Stimulated activated naive B cell treated with anti-CD40 and anti-IgM and Interleukin-4, amounts not matched to agents 10 μg/mL and 1 μg/mL and 100 μg/mL, for 72 hours (primary cell): ENCODE results near the gene FAM83E.

Experiments used
- ATAC-seq, 2 donors: fragments of 150-1000 bp; cut with Tn5 transposase; replicated peaks; 2 replicates each; pipeline ENCODE4 v1.10.0; 2021; ENCODE audit warnings: moderate library complexity in 1 of 2
- DNase-seq: peaks from one replicate; pipeline ENCODE4 v3.0.0; 2021
- H3K27ac Mint-ChIP-seq: one replicate; pipeline ENCODE4 v1.8.0; 2022; ENCODE audit warnings: mild to moderate bottlenecking, mixed read lengths
- H3K27me3 Mint-ChIP-seq, 2 donors: one replicate each; pipeline ENCODE4 v1.8.0; 2022; ENCODE audit warnings: mixed read lengths in 2 of 2
- H3K36me3 Mint-ChIP-seq, 2 donors: one replicate each; pipeline ENCODE4 v1.8.0; 2022; ENCODE audit warnings: mixed read lengths in 2 of 2, mild to moderate bottlenecking in 1 of 2
- H3K4me1 Mint-ChIP-seq, 2 donors: one replicate each; pipeline ENCODE4 v1.8.0; 2022; ENCODE audit warnings: mixed read lengths in 2 of 2, mild to moderate bottlenecking in 1 of 2
- H3K4me3 Mint-ChIP-seq, 2 donors: one replicate each; pipeline ENCODE4 v1.8.0; 2022; ENCODE audit warnings: mild to moderate bottlenecking in 2 of 2, mixed read lengths in 2 of 2, moderate library complexity in 1 of 2
- H3K9me3 Mint-ChIP-seq, 2 donors: one replicate each; pipeline ENCODE4 v1.8.0; 2022; ENCODE audit warnings: mixed read lengths in 2 of 2, mild to moderate bottlenecking in 1 of 2

The FAM83E gene

GRCh38 chr19:48573163-48573505 is 41.7 kb downstream of the FAM83E start:
- no peaks in the 10 kb centered on the region for H3K4me1 Mint-ChIP-seq
- H3K27ac Mint-ChIP-seq: no peak overlapping the region
- no peaks in the 10 kb centered on the region for H3K36me3 Mint-ChIP-seq
- H3K4me3 Mint-ChIP-seq: no peak overlapping the region
- DNase-seq (no peak), ATAC-seq (no peak)
- no peaks in the 10 kb centered on the region for H3K9me3 Mint-ChIP-seq
- peaks cover 16 to 17% of the 10 kb centered on the region in 2 donors for H3K27me3 Mint-ChIP-seq

- ATAC-seq (no peak), DNase-seq (no peak)
- H3K4me1 Mint-ChIP-seq: no peaks in the 10 kb centered on the region
- H3K4me3 Mint-ChIP-seq: no peak overlapping the region
- H3K9me3 Mint-ChIP-seq: no peaks in the 10 kb centered on the region
- no peaks in the 10 kb centered on the region for H3K36me3 Mint-ChIP-seq
- no peak overlapping the region for H3K27ac Mint-ChIP-seq
- H3K27me3 Mint-ChIP-seq: peaks cover 27 to 32% of the 10 kb centered on the region in 2 donors
Observed at GRCh38 chr19:48571378-48572162, 43.3 kb downstream of the FAM83E start.

GRCh38 chr19:48569814-48570213 is 45.1 kb downstream of the FAM83E start:
- no peak overlapping the region for H3K27ac Mint-ChIP-seq
- H3K4me3 Mint-ChIP-seq: no peak overlapping the region
- no peaks in the 10 kb centered on the region for H3K9me3 Mint-ChIP-seq
- ATAC-seq: no peak
- H3K4me1 Mint-ChIP-seq: no peaks in the 10 kb centered on the region
- peaks cover 27 to 32% of the 10 kb centered on the region in 2 donors for H3K27me3 Mint-ChIP-seq
- no peaks in the 10 kb centered on the region for H3K36me3 Mint-ChIP-seq
- DNase-seq: no peak

GRCh38 chr19:48568345-48568886 is 46.5 kb downstream of the FAM83E start:
- Mint-ChIP-seq H3K4me3 (no peak overlapping the region), H3K4me1 (peaks cover 0 to 2% of the 10 kb centered on the region in 2 donors), H3K9me3 (no peaks in the 10 kb centered on the region), H3K27me3 (peaks cover 27 to 32% of the 10 kb centered on the region in 2 donors), H3K27ac (no peak overlapping the region), H3K36me3 (no peaks in the 10 kb centered on the region)
- ATAC-seq: no peak
- DNase-seq: no peak

GRCh38 chr19:48565090-48565489 is 49.8 kb downstream of the FAM83E start:
- Mint-ChIP-seq H3K27me3 (peaks cover 20% of the 10 kb centered on the region in 2 donors), H3K9me3 (no peaks in the 10 kb centered on the region), H3K4me1 (peaks cover 0 to 3% of the 10 kb centered on the region in 2 donors), H3K4me3 (no peak overlapping the region), H3K36me3 (no peaks in the 10 kb centered on the region), H3K27ac (no peak overlapping the region)
- ATAC-seq (no peak), DNase-seq (no peak)
